GM12878 (cell line): ENCODE measurements around the gene PTPRN2.

Experiments used
- EZH2 ChIP-seq: IDR thresholded peaks from 2 replicates; pipeline ENCODE4 v1.6.1; 2012; ENCODE audit warnings: low read depth, mild to moderate bottlenecking, control low read depth, inconsistent platforms, low read length, borderline replicate concordance; ENCODE audit not compliant: control insufficient read depth
- HDAC6 ChIP-seq: fragments of 200-600 bp; sonication (generic); IDR thresholded peaks from one replicate; pipeline ENCODE4 v1.8.0; 2017; ENCODE audit warnings: antibody characterized with exemption; ENCODE audit not compliant: unreplicated experiment
- MAX ChIP-seq: IDR thresholded peaks from 2 replicates; pipeline ENCODE4 v1.6.1; 2012; ENCODE audit warnings: low read depth, low read length, improper control_type of control experiment
- RELB ChIP-seq: fragments of 450-650 bp; IDR thresholded peaks from 2 replicates; pipeline ENCODE4 v1.6.1; 2017; ENCODE audit warnings: low read depth, mild to moderate bottlenecking, moderate library complexity
- SUPT20H ChIP-seq: IDR thresholded peaks from 2 replicates; pipeline ENCODE4 v1.6.1; 2011; ENCODE audit warnings: low read depth, mild to moderate bottlenecking, low read length, moderate library complexity, borderline replicate concordance; ENCODE audit not compliant: control insufficient read depth
- TCF12 ChIP-seq: IDR thresholded peaks from 2 replicates; pipeline ENCODE4 v1.6.1; 2011; ENCODE audit warnings: low read depth, mild to moderate bottlenecking, low read length
- TCF7 ChIP-seq: IDR thresholded peaks from 2 replicates; pipeline ENCODE4 v1.6.1; 2014; ENCODE audit warnings: antibody characterized with exemption, borderline replicate concordance
- YY1 ChIP-seq: IDR thresholded peaks from 2 replicates; pipeline ENCODE4 v1.6.1; 2011; ENCODE audit warnings: low read depth, mild to moderate bottlenecking, low read length

GRCh38 chr7:157970744-157971143 lies 616.9 kb downstream of the PTPRN2 start:
- no peak for TF ChIP-seq EZH2
- no peak for TF ChIP-seq RELB
- TF ChIP-seq YY1: no peak
- no peak for TF ChIP-seq MAX
- TF ChIP-seq TCF12: no peak
- TF ChIP-seq HDAC6: no peak
- no peak for TF ChIP-seq SUPT20H
- TF ChIP-seq TCF7: no peak
